HG02885 (cell line): ENCODE measurements around the gene CENPA.

Source experiments
- ATAC-seq: cut with Tn5 transposase; IDR thresholded peaks from one replicate; pipeline ENCODE4 v1.9.1; 2021; ENCODE audit warnings: mild to moderate bottlenecking; ENCODE audit not compliant: unreplicated experiment, poor library complexity

Gene CENPA

DNA sequence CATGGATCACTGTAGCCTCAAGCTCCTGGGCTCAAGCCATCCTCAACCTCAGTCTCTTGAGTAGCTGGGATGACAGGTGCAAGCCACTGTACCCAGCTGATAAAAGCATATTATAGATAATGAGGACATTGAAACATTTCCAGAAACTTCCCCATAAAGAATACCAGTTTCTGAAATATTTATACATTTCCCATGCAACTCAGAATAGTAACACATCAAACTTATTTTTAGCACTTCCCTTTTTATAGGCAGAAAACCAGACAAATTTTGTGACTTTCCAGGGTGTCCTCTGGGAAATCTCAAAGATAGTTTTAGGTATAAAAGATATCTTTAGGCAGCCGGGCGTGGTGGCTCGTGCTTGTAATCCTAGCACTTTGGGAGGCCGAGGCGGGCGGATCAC lies 37.0 kb downstream of the CENPA start:
- no peak for ATAC-seq

DNA sequence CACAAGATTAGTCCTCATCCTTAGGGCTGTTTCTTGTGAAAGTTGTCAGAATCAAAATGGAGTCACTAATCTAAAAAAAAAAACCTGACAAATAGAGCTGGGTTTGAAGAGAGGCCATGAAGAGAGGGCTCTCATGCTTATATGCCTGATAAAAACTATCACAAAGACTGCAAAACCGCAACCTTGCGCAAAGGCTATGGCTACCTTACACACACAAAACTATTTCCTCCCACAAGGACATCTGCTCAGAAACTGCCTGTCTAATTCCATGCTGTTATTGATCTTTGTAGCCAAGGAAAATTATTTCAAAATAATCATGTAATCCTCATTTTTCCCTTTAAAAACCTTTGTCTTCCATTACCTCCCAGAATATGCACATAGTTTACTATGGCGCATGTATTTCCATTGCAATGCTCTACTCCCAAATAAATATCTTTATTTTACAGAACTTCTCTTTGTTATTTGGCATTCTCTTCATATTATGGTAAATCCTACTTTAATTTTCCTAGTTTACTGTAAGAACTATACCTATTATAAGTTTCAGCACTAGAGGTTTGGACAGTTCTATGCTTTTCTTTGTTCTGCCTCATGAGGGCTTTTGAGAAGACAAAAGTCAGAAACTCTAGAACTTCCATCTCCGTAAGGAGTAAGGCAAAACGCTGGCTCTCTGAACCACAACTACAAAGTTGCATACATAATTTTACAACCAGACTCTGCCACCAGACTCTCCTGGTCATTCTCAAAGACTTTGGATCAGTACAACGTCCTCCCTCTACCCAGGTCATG lies 52.5 kb downstream of the CENPA start:
- no peak for ATAC-seq

DNA sequence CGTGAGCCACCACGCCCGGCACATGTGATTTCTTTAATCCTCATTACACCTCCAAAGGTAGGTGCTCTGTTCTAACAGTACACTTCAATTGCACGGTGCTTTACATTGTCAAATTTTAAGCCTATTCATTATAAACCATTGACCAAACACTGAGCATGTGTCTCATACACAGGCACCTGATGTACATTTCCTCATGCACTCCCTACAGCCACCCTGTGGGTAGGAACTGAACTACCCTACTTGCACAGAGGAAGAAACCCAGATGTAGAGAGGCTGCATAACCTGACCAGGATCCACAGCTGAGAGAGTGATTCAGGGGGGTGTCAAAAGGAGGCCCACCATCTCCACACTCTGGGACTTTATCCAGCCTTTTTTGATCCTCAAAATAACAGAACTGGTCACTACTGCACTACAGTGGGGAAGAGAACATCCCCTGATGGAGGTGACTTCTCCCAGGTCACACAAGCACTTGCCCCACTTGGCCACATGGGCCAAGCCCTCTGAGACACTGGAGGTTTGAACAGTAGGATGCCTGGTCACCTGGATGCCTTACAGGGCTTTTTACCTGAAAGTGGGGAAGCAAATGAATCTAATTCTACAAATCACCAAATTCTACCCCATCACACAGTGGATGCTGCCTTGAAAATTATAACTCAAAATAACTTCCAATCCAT lies 55.2 kb downstream of the CENPA start:
- ATAC-seq = no peak

GRCh38 chr2:26843041-26843440 lies 57.2 kb downstream of the CENPA start:
- ATAC-seq = no peak
